ENCODE measurements around the gene SLC17A8.

GRCh38 chr12:100463661-100464060, 106.8 kb downstream of the SLC17A8 start:
- TF ChIP-seq PATZ1 (tag by site-specific recombination; IDR thresholded peaks at IDR 0.05) (no peak), ZNF561 (tag by site-specific recombination; IDR thresholded peaks at IDR 0.05; ENCODE audit: borderline replicate concordance) (no peak), GFI1B (tag by site-specific recombination; IDR thresholded peaks at IDR 0.05) (no peak), EGR2 (tag by site-specific recombination; IDR thresholded peaks at IDR 0.05; ENCODE audit: low read depth) (no peak), PRDM1 (tag by site-specific recombination; IDR thresholded peaks at IDR 0.05) (no peak), ZNF670 (tag by site-specific recombination; IDR thresholded peaks at IDR 0.05; ENCODE audit: low read depth) (no peak), TCF7L2 (IDR thresholded peaks at IDR 0.05; ENCODE audit: borderline replicate concordance, low read depth, low read length) (no peak; the same call in 1 of the 2 replicates), HOXD13 (CRISPR knock-in tag; IDR thresholded peaks at IDR 0.05; ENCODE audit: borderline replicate concordance) (no peak), ZNF423 (tag by site-specific recombination; IDR thresholded peaks at IDR 0.05) (no peak), ZBTB8A (tag by site-specific recombination; IDR thresholded peaks at IDR 0.05) (no peak), ZSCAN23 (tag by site-specific recombination; IDR thresholded peaks at IDR 0.05) (no peak)
- TF ChIP-seq, protein P1, sequence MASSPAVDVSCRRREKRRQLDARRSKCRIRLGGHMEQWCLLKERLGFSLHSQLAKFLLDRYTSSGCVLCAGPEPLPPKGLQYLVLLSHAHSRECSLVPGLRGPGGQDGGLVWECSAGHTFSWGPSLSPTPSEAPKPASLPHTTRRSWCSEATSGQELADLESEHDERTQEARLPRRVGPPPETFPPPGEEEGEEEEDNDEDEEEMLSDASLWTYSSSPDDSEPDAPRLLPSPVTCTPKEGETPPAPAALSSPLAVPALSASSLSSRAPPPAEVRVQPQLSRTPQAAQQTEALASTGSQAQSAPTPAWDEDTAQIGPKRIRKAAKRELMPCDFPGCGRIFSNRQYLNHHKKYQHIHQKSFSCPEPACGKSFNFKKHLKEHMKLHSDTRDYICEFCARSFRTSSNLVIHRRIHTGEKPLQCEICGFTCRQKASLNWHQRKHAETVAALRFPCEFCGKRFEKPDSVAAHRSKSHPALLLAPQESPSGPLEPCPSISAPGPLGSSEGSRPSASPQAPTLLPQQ (tag by site-specific recombination; IDR thresholded peaks at IDR 0.05), result no peak
- TF ChIP-seq, protein P2, sequence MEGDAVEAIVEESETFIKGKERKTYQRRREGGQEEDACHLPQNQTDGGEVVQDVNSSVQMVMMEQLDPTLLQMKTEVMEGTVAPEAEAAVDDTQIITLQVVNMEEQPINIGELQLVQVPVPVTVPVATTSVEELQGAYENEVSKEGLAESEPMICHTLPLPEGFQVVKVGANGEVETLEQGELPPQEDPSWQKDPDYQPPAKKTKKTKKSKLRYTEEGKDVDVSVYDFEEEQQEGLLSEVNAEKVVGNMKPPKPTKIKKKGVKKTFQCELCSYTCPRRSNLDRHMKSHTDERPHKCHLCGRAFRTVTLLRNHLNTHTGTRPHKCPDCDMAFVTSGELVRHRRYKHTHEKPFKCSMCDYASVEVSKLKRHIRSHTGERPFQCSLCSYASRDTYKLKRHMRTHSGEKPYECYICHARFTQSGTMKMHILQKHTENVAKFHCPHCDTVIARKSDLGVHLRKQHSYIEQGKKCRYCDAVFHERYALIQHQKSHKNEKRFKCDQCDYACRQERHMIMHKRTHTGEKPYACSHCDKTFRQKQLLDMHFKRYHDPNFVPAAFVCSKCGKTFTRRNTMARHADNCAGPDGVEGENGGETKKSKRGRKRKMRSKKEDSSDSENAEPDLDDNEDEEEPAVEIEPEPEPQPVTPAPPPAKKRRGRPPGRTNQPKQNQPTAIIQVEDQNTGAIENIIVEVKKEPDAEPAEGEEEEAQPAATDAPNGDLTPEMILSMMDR (tag by site-specific recombination; IDR thresholded peaks at IDR 0.05), result no peak
- TF ChIP-seq, protein P3, sequence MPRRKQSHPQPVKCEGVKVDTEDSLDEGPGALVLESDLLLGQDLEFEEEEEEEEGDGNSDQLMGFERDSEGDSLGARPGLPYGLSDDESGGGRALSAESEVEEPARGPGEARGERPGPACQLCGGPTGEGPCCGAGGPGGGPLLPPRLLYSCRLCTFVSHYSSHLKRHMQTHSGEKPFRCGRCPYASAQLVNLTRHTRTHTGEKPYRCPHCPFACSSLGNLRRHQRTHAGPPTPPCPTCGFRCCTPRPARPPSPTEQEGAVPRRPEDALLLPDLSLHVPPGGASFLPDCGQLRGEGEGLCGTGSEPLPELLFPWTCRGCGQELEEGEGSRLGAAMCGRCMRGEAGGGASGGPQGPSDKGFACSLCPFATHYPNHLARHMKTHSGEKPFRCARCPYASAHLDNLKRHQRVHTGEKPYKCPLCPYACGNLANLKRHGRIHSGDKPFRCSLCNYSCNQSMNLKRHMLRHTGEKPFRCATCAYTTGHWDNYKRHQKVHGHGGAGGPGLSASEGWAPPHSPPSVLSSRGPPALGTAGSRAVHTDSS (tag by site-specific recombination; IDR thresholded peaks at IDR 0.05), result no peak
